Astrocyte of the cerebellum (primary cell): Measurements from ENCODE around the gene SCD5.
"Not testable (repeated sequence)": the region's sequence is repeated elsewhere in the genome, so short reads cannot be mapped to it uniquely, and the experiment has no call there.

Experiments used
- DNase-seq: peaks from one replicate; pipeline ENCODE4 v3.0.0-alpha.2; 2011; ENCODE audit warnings: low read depth
- H3K4me3 ChIP-seq: 2 replicates; pipeline ENCODE4 v1.5.1; 2011; ENCODE audit warnings: mild to moderate bottlenecking, low read depth, low read length, moderate library complexity
- in situ Hi-C: cut with HindIII; loops from 2 replicates; pipeline ENCODE4 v1.10.0; 2017; ENCODE audit warnings: low sequenced_read_pairs
- TF ChIP-seq, protein P1 (sequence below): IDR thresholded peaks from 2 replicates; pipeline ENCODE4 v1.5.1; 2012; ENCODE audit warnings: low read length, low read depth, moderate library complexity, mild to moderate bottlenecking; ENCODE audit errors: missing control alignments

Gene SCD5

DNA sequence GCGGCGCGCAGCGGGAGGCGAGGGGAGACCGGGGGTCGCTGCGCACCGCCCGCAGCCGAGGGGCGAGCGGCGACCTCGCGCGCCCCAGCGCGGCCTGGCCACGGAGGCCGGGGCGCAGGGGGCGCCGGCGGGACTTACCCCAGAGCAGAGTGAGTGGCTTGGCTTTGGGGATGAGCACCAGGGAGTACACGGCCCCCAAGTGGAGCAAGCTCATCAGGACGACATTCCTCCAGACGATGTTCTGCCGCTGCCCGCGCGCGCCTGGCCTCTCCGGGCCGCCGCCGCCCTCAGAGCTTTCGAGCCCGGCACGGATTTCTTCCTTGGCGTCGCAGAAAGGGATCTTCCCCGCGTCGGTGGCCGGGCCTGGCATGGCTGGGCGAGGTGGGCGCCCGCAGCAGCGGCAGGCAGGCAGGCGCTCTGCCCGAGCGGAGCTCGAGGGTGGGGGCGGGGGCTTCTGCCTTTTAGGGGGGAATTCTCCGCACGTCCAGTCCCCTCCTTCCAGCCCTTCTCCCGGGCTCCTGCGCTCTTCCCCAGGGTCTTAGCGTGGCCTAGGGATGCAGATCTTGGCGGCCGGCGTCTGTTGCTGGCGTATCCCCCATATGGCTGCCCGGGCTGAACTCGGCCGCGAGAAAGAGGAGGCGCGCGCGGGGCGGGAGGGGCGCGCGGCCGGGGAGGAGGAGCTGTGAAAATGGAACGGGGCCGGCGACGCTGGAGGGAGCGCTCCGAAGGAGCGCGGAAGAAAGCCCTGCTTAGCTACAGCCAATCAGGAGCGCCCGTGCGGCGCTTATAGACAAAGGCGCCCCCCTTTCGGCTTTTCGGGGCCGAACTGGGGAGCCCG, at the start of gene SCD5:
Gene SCD5 (minus strand): TSS at position 629 of the 838 bp plus-strand sequence. CDS start 259 bp downstream, at position 370.
- in situ Hi-C loops, result no loop called here
- TF ChIP-seq, protein P1, sequence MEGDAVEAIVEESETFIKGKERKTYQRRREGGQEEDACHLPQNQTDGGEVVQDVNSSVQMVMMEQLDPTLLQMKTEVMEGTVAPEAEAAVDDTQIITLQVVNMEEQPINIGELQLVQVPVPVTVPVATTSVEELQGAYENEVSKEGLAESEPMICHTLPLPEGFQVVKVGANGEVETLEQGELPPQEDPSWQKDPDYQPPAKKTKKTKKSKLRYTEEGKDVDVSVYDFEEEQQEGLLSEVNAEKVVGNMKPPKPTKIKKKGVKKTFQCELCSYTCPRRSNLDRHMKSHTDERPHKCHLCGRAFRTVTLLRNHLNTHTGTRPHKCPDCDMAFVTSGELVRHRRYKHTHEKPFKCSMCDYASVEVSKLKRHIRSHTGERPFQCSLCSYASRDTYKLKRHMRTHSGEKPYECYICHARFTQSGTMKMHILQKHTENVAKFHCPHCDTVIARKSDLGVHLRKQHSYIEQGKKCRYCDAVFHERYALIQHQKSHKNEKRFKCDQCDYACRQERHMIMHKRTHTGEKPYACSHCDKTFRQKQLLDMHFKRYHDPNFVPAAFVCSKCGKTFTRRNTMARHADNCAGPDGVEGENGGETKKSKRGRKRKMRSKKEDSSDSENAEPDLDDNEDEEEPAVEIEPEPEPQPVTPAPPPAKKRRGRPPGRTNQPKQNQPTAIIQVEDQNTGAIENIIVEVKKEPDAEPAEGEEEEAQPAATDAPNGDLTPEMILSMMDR, result no peak
- peak within 1 kb of the TSS; percentile 69 for H3K4me3 ChIP-seq
- DNase-seq, result no peak

DNA sequence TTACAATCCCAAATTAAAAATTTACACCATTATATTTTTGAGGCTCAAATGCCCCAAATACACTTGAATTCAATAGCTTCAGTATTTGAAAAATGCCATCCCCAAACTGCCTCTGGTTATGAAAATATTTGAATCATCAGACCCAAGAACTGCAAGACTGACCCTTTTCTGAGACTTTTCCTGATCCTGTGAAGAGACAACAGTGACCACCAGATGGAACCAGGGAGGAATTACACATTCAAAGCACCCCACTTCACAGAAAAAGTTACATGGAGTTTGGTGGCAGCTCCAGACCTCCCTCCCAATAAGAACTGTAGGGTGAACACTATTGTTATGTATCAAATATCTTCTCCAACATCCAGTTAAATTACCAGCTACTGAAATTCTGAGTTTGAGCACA, 44.0 kb upstream of the SCD5 start:
- TF ChIP-seq, protein P1, result peak; percentile 59
- peak; percentile 8 for DNase-seq
- in situ Hi-C loops, result no loop called here
- no peak overlapping the region for H3K4me3 ChIP-seq

DNA sequence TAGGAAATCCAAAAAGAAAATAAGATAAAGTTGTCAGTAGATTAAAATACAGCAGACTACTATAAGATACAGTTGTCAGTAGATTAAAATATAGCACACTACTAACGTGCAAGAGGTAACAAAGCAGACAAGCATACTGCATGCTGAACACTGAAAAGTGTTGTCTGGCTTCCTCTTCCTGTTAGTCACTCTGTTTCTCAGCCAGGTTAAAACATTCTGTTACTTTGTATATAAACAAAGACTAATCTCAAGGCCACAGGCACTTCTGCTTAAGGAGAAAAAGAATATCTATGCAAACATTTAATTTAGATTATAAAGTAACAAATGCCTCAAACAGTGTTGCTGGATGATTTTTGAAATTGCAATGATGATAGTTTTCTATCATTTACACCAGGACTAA, 41.0 kb upstream of the SCD5 start:
- TF ChIP-seq, protein P1, result no peak
- no peak for DNase-seq
- in situ Hi-C loops, result no loop called here
- no peak overlapping the region for H3K4me3 ChIP-seq

DNA sequence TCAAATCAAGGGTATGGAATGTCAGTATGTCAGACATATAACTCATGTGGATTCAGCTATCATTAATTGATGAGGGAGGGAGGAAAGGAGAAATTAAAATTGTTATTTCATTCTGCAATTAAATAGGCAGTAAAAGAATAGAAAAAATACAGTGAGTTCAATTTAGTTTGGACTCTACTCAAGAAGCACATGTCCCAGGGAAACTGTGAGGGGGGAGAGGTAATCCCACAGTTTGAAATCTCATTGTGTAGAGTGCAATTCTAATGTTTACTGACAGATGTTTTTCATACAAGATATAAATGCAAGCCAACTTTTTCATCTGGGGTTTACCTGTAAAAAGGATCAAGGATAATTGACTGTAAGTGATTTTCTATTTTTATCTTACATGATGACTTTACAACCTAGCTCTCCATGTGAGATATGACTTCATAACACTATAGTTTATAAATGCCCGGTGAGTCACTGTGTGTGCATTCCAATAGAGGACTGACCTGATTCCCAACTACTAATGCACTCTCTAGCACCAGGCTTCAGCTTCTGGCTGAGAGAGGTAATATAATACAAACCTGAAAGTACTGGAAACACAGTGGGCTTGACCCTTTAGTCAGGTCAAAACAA, 35.2 kb upstream of the SCD5 start:
- TF ChIP-seq, protein P1, result peak; percentile 32
- in situ Hi-C loops, result no loop called here
- H3K4me3 ChIP-seq, result no peak overlapping the region
- DNase-seq, result peak; percentile 76

DNA sequence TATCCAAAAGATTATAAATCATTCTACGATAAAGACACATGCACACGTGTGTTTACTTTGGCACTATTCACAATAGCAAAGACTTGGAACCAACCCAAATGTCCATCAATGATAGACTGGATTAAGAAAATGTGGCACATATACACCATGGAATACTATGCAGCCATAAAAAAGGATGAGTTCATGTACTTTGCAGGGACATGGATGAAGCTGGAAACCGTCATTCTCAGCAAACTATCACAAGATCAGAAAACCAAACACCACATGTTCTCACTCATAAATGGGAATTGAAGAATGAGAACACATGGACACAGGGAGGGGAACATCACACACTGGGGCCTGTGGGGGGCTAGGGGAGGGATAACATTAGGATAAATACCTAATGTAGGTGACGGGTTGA, 34.5 kb upstream of the SCD5 start:
- H3K4me3 ChIP-seq, DNase-seq, in situ Hi-C loops: not testable (repeated sequence)

DNA sequence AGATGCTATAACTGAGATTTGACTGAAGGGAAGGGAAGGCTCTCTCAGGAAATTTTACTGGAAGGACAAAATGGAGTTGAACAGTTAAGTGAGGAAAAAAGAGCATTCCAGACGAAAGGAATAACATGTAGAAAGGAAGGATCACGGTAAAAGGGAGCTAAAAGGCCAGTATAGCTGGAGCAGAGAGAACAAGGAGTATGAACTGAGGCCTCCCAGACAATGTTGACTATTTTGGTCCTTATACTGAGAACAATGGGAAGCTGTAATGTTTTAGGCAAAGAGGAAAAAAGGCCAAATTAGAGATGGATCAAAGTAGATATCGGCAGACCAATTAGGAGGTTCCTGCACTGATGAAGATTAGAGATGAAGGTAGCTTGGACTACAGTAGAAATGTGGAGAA, 26.8 kb upstream of the SCD5 start:
- DNase-seq, result no peak
- in situ Hi-C loops, result no loop called here
- H3K4me3 ChIP-seq, result no peak overlapping the region
- TF ChIP-seq, protein P1, result no peak

DNA sequence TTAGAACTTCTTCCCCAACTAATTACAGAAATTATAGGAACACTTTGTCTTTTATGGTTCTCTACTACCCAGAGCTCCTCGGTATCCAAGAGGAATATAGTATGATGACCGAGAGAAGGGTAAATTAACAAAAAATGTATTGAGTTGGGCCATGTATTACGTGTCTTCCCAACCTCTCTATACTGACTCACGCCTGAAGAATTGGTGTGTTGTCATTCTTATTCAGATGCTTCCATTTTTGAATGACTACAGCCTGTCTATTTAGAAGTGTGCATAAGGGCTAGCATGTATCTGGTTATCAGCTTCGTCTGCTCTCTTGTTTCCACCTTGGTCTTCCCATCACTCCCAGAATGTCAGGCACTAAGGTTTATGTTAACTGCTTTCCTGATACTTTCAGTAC, 24.5 kb upstream of the SCD5 start:
- no peak for DNase-seq

More for the DNA sequence above, 24.5 kb upstream of the SCD5 start:
- in situ Hi-C loops, result no loop called here
- TF ChIP-seq, protein P1, result no peak
- no peak overlapping the region for H3K4me3 ChIP-seq
